GM23338 (cell line): ENCODE results near the gene MTURN.
"Not testable (repeated sequence)": the region's sequence is repeated elsewhere in the genome, so short reads cannot be mapped to it uniquely, and the experiment has no call there.

Source experiments
- CREB1 ChIP-seq: fragments of 250-450 bp; sonication (Bioruptor Pico); IDR thresholded peaks from 2 replicates; pipeline ENCODE4 v1.5.0; 2020; ENCODE audit warnings: low read depth, mild to moderate bottlenecking, moderate library complexity
- EZH2 ChIP-seq: fragments of 200-600 bp; sonication (generic); IDR thresholded peaks from one replicate; pipeline ENCODE4 v1.8.0; 2017; ENCODE audit warnings: antibody characterized with exemption, mild to moderate bottlenecking, low read depth; ENCODE audit not compliant: unreplicated experiment
- EZH2phosphoT487 ChIP-seq: fragments of 200-600 bp; sonication (generic); IDR thresholded peaks from one replicate; pipeline ENCODE4 v1.8.1; 2018; ENCODE audit warnings: antibody characterized with exemption; ENCODE audit not compliant: unreplicated experiment
- JUNB ChIP-seq: IDR thresholded peaks from one replicate; pipeline ENCODE4 v1.6.1; 2016; ENCODE audit warnings: antibody characterized with exemption; ENCODE audit not compliant: unreplicated experiment
- NANOG ChIP-seq: IDR thresholded peaks from 2 replicates; pipeline ENCODE4 v1.6.1; 2016; ENCODE audit warnings: antibody characterized with exemption, borderline replicate concordance
- POLR2AphosphoS5 ChIP-seq: IDR thresholded peaks from 2 replicates; pipeline ENCODE4 v1.6.1; 2016; ENCODE audit warnings: antibody characterized with exemption, low read depth
- STAT1 ChIP-seq: IDR thresholded peaks from one replicate; pipeline ENCODE4 v1.6.1; 2016; ENCODE audit warnings: antibody characterized with exemption; ENCODE audit not compliant: unreplicated experiment
- ZNF114 ChIP-seq: fragments of 250-450 bp; sonication (Bioruptor Pico); IDR thresholded peaks from 2 replicates; pipeline ENCODE4 v1.5.0; 2020; ENCODE audit warnings: mild to moderate bottlenecking, moderate library complexity
- TF ChIP-seq, protein P1 (sequence below), 2 experiments: fragments of 200-600 bp in 1 of 2; sonication (generic) in 1 of 2; conservative IDR thresholded peaks; 2 replicates each; pipeline versions ENCODE4 v1.5.1 to v1.6.1; 2016 to 2017; ENCODE audit warnings: antibody characterized with exemption in 2 of 2, low read depth in 2 of 2, mild to moderate bottlenecking in 2 of 2, moderate library complexity in 1 of 2
- TF ChIP-seq, protein P2 (sequence below): fragments of 250-450 bp; sonication (Bioruptor Pico); IDR thresholded peaks from 2 replicates; pipeline ENCODE4 v1.5.0; 2020; ENCODE audit warnings: mild to moderate bottlenecking, moderate library complexity
- TF ChIP-seq, protein P3 (sequence below): IDR thresholded peaks from one replicate; pipeline ENCODE4 v1.6.1; 2018; ENCODE audit warnings: antibody characterized with exemption; ENCODE audit not compliant: unreplicated experiment
- TF ChIP-seq, protein P4 (sequence below): IDR thresholded peaks from 2 replicates; pipeline ENCODE4 v1.6.1; 2016; ENCODE audit warnings: antibody characterized with exemption

DNA sequence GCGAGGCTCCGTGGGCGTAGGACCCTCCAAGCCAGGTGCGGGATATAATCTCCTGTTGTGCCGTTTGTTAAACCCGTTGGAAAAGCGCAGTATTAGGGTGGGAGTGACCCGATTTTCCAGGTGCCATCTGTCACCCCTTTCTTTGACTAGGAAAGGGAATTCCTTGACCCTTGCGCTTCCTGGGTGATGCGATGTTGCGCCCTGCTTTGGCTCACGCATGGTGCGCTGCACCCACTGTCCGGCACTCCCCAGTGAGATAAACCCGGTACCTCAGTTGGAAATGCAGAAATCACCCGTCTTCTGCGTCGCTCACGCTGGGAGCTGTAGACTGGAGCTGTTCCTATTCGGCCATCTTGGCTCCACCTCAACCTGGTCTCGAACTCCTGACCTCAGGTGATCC, 36.2 kb upstream of the MTURN start:
- TF ChIP-seq POLR2AphosphoS5; EZH2; EZH2phosphoT487; CREB1; NANOG; ZNF114 (CRISPR knock-in tag); JUNB; STAT1: not testable (repeated sequence)
- TF ChIP-seq, protein P1, sequence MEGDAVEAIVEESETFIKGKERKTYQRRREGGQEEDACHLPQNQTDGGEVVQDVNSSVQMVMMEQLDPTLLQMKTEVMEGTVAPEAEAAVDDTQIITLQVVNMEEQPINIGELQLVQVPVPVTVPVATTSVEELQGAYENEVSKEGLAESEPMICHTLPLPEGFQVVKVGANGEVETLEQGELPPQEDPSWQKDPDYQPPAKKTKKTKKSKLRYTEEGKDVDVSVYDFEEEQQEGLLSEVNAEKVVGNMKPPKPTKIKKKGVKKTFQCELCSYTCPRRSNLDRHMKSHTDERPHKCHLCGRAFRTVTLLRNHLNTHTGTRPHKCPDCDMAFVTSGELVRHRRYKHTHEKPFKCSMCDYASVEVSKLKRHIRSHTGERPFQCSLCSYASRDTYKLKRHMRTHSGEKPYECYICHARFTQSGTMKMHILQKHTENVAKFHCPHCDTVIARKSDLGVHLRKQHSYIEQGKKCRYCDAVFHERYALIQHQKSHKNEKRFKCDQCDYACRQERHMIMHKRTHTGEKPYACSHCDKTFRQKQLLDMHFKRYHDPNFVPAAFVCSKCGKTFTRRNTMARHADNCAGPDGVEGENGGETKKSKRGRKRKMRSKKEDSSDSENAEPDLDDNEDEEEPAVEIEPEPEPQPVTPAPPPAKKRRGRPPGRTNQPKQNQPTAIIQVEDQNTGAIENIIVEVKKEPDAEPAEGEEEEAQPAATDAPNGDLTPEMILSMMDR (conservative IDR thresholded peaks at IDR 0.05; ENCODE audit: low read depth in 2 of 2): not testable (repeated sequence)
- TF ChIP-seq, protein P2, sequence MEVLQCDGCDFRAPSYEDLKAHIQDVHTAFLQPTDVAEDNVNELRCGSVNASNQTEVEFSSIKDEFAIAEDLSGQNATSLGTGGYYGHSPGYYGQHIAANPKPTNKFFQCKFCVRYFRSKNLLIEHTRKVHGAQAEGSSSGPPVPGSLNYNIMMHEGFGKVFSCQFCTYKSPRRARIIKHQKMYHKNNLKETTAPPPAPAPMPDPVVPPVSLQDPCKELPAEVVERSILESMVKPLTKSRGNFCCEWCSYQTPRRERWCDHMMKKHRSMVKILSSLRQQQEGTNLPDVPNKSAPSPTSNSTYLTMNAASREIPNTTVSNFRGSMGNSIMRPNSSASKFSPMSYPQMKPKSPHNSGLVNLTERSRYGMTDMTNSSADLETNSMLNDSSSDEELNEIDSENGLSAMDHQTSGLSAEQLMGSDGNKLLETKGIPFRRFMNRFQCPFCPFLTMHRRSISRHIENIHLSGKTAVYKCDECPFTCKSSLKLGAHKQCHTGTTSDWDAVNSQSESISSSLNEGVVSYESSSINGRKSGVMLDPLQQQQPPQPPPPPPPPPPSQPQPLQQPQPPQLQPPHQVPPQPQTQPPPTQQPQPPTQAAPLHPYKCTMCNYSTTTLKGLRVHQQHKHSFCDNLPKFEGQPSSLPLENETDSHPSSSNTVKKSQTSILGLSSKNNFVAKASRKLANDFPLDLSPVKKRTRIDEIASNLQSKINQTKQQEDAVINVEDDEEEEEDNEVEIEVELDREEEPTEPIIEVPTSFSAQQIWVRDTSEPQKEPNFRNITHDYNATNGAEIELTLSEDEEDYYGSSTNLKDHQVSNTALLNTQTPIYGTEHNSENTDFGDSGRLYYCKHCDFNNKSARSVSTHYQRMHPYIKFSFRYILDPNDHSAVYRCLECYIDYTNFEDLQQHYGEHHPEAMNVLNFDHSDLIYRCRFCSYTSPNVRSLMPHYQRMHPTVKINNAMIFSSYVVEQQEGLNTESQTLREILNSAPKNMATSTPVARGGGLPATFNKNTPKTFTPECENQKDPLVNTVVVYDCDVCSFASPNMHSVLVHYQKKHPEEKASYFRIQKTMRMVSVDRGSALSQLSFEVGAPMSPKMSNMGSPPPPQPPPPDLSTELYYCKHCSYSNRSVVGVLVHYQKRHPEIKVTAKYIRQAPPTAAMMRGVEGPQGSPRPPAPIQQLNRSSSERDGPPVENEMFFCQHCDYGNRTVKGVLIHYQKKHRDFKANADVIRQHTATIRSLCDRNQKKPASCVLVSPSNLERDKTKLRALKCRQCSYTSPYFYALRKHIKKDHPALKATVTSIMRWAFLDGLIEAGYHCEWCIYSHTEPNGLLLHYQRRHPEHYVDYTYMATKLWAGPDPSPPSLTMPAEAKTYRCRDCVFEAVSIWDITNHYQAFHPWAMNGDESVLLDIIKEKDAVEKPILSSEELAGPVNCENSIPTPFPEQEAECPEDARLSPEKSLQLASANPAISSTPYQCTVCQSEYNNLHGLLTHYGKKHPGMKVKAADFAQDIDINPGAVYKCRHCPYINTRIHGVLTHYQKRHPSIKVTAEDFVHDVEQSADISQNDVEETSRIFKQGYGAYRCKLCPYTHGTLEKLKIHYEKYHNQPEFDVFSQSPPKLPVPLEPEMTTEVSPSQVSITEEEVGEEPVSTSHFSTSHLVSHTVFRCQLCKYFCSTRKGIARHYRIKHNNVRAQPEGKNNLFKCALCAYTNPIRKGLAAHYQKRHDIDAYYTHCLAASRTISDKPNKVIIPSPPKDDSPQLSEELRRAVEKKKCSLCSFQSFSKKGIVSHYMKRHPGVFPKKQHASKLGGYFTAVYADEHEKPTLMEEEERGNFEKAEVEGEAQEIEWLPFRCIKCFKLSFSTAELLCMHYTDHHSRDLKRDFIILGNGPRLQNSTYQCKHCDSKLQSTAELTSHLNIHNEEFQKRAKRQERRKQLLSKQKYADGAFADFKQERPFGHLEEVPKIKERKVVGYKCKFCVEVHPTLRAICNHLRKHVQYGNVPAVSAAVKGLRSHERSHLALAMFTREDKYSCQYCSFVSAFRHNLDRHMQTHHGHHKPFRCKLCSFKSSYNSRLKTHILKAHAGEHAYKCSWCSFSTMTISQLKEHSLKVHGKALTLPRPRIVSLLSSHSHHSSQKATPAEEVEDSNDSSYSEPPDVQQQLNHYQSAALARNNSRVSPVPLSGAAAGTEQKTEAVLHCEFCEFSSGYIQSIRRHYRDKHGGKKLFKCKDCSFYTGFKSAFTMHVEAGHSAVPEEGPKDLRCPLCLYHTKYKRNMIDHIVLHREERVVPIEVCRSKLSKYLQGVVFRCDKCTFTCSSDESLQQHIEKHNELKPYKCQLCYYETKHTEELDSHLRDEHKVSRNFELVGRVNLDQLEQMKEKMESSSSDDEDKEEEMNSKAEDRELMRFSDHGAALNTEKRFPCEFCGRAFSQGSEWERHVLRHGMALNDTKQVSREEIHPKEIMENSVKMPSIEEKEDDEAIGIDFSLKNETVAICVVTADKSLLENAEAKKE (CRISPR knock-in tag): not testable (repeated sequence)
- TF ChIP-seq, protein P3, sequence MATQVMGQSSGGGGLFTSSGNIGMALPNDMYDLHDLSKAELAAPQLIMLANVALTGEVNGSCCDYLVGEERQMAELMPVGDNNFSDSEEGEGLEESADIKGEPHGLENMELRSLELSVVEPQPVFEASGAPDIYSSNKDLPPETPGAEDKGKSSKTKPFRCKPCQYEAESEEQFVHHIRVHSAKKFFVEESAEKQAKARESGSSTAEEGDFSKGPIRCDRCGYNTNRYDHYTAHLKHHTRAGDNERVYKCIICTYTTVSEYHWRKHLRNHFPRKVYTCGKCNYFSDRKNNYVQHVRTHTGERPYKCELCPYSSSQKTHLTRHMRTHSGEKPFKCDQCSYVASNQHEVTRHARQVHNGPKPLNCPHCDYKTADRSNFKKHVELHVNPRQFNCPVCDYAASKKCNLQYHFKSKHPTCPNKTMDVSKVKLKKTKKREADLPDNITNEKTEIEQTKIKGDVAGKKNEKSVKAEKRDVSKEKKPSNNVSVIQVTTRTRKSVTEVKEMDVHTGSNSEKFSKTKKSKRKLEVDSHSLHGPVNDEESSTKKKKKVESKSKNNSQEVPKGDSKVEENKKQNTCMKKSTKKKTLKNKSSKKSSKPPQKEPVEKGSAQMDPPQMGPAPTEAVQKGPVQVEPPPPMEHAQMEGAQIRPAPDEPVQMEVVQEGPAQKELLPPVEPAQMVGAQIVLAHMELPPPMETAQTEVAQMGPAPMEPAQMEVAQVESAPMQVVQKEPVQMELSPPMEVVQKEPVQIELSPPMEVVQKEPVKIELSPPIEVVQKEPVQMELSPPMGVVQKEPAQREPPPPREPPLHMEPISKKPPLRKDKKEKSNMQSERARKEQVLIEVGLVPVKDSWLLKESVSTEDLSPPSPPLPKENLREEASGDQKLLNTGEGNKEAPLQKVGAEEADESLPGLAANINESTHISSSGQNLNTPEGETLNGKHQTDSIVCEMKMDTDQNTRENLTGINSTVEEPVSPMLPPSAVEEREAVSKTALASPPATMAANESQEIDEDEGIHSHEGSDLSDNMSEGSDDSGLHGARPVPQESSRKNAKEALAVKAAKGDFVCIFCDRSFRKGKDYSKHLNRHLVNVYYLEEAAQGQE: not testable (repeated sequence)
- TF ChIP-seq, protein P4, sequence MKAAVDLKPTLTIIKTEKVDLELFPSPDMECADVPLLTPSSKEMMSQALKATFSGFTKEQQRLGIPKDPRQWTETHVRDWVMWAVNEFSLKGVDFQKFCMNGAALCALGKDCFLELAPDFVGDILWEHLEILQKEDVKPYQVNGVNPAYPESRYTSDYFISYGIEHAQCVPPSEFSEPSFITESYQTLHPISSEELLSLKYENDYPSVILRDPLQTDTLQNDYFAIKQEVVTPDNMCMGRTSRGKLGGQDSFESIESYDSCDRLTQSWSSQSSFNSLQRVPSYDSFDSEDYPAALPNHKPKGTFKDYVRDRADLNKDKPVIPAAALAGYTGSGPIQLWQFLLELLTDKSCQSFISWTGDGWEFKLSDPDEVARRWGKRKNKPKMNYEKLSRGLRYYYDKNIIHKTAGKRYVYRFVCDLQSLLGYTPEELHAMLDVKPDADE: not testable (repeated sequence)
